Breast epithelium (tissue), 3 donors: ENCODE data around the gene SRGAP1.

Source experiments
- CTCF ChIP-seq, 3 donors: fragments of 450-650 bp; IDR thresholded peaks; one replicate each; pipeline ENCODE4 v1.5.1; 2016 to 2017; ENCODE audit warnings: antibody characterized with exemption in 3 of 3, mild to moderate bottlenecking in 3 of 3, moderate library complexity in 3 of 3
- POLR2AphosphoS5 ChIP-seq, 3 donors: sonication (generic); formaldehyde crosslinking; IDR thresholded peaks; one replicate each; pipeline ENCODE4 v1.6.1; 2017; ENCODE audit warnings: antibody characterized with exemption in 3 of 3

- no peak for TF ChIP-seq CTCF (IDR thresholded peaks at IDR 0.05)
- no peak for TF ChIP-seq POLR2AphosphoS5 (IDR thresholded peaks at IDR 0.05)
These were observed 155.4 kb downstream of the SRGAP1 start for GRCh38 chr12:63999853-64000252.
